Right lobe of liver (tissue), 4 donors: ENCODE data around the gene PDLIM5.

Experiments used
- POLR2A ChIP-seq: fragments of 450-650 bp; IDR thresholded peaks from one replicate; pipeline ENCODE4 v1.6.1; 2017; ENCODE audit warnings: antibody characterized with exemption, mild to moderate bottlenecking
- TF ChIP-seq, protein P1 (sequence below), 4 donors: fragments of 200-600 bp in 3 of 4; fragments of 450-650 bp in 1 of 4; IDR thresholded peaks; one replicate each; pipeline versions ENCODE4 v1.5.1 to v1.8.0; 2016 to 2022; ENCODE audit warnings: antibody characterized with exemption in 4 of 4, mild to moderate bottlenecking in 2 of 4
- donor health status: DM: no; HTN: no; CAD: no.
- donor health status: DM: no; HTN: no; CAD: no.
- donor health status: DM: no; HTN: yes; CAD: no.

DNA sequence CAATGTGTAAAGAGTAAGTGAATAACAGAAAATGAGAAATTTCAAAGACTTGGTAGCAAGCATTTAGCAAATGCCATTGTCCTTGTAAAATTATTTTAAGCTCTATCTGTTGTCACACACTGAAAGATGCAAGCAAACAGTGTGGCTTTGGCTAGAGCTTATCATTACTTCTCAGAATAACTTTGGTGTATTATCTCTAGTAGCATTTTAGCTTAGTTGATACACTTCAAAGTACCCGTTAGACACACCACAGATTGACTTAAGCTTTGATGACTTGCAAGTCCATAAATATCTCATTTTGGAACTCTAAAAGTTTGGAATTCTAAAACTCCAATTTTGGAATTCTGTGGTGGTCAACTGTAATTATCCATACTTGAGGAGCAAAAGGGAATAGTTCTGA lies 98.6 kb downstream of the PDLIM5 start:
- TF ChIP-seq, protein P1, sequence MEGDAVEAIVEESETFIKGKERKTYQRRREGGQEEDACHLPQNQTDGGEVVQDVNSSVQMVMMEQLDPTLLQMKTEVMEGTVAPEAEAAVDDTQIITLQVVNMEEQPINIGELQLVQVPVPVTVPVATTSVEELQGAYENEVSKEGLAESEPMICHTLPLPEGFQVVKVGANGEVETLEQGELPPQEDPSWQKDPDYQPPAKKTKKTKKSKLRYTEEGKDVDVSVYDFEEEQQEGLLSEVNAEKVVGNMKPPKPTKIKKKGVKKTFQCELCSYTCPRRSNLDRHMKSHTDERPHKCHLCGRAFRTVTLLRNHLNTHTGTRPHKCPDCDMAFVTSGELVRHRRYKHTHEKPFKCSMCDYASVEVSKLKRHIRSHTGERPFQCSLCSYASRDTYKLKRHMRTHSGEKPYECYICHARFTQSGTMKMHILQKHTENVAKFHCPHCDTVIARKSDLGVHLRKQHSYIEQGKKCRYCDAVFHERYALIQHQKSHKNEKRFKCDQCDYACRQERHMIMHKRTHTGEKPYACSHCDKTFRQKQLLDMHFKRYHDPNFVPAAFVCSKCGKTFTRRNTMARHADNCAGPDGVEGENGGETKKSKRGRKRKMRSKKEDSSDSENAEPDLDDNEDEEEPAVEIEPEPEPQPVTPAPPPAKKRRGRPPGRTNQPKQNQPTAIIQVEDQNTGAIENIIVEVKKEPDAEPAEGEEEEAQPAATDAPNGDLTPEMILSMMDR (IDR thresholded peaks at IDR 0.05), result no peak
- TF ChIP-seq POLR2A, result no peak
